ENCODE results near the gene EPN2.

GRCh38 chr17:19302791-19303331, 65.7 kb downstream of the EPN2 start:
- no peak for TF ChIP-seq CTCF (IDR thresholded peaks at IDR 0.05)
- TF ChIP-seq POLR2A (IDR thresholded peaks at IDR 0.05), result no peak

Measured in tibial nerve (tissue), 3 donors.